Keratinocyte (primary cell): ENCODE measurements around the gene SELENOO. TPM values are rescaled to one million over a fixed set of nuclear protein-coding genes. Genes with fewer than 3 reads are reported as not detected.

ENCODE experiments used
- DNase-seq: peaks from one replicate; pipeline ENCODE4 v3.0.0-alpha.2; 2011; ENCODE audit warnings: low read depth, missing footprints, low spot score
- FAIRE-seq: peaks from 2 replicates; lab custom pipeline; 2011; peaks lifted over from hg19 to GRCh38; lab: Jason Lieb, UNC
- H2AFZ ChIP-seq: 2 replicates; pipeline ENCODE4 v1.6.0; 2012; ENCODE audit warnings: low read length, control low read depth, inconsistent platforms; ENCODE audit not compliant: control insufficient read depth
- H3K27ac ChIP-seq: 2 replicates; pipeline ENCODE4 v1.5.1; 2011; ENCODE audit warnings: low read length; ENCODE audit not compliant: control insufficient read depth, insufficient read depth
- H3K27me3 ChIP-seq: 3 replicates; pipeline ENCODE4 v1.6.0; 2011; ENCODE audit warnings: low read length; ENCODE audit not compliant: control insufficient read depth, insufficient read depth; ENCODE audit errors: extremely low read depth
- H3K36me3 ChIP-seq, 2 experiments: 2 replicates in 1 of 2; 3 replicates in 1 of 2; pipeline ENCODE4 v1.5.1; 2011; ENCODE audit warnings: low read length in 2 of 2, mild to moderate bottlenecking in 1 of 2; ENCODE audit not compliant: control insufficient read depth in 2 of 2, insufficient read depth in 2 of 2; ENCODE audit errors: extremely low read depth in 1 of 2
- H3K4me1 ChIP-seq: 3 replicates; pipeline ENCODE4 v1.5.1; 2011; ENCODE audit warnings: low read length; ENCODE audit not compliant: control insufficient read depth, insufficient read depth; ENCODE audit errors: extremely low read depth
- H3K4me2 ChIP-seq: 3 replicates; pipeline ENCODE4 v1.6.0; 2011; ENCODE audit warnings: low read depth, low read length; ENCODE audit not compliant: control insufficient read depth, insufficient read depth; ENCODE audit errors: extremely low read depth
- H3K4me3 ChIP-seq, 3 experiments: fragments of 200-600 bp in 1 of 3; sonication (generic) in 1 of 3; 2 replicates in 2 of 3; 3 replicates in 1 of 3; pipeline ENCODE4 v1.5.1; 2011 to 2016; ENCODE audit warnings: low read length in 3 of 3, mild to moderate bottlenecking in 3 of 3, control low read depth in 2 of 3, inconsistent platforms in 1 of 3, low read depth in 1 of 3, mixed read lengths in 1 of 3, mixed run types in 1 of 3, moderate library complexity in 1 of 3; ENCODE audit not compliant: control insufficient read depth in 2 of 3, insufficient read depth in 2 of 3; ENCODE audit errors: extremely low read depth in 1 of 3
- H3K79me2 ChIP-seq: 2 replicates; pipeline ENCODE4 v1.6.0; 2012; ENCODE audit warnings: low read length; ENCODE audit not compliant: control insufficient read depth, insufficient read depth
- H3K9ac ChIP-seq: 3 replicates; pipeline ENCODE4 v1.6.0; 2011; ENCODE audit warnings: low read length; ENCODE audit not compliant: control insufficient read depth, insufficient read depth; ENCODE audit errors: extremely low read depth
- H3K9me1 ChIP-seq: 3 replicates; pipeline ENCODE4 v1.6.0; 2011; ENCODE audit warnings: low read length; ENCODE audit not compliant: control insufficient read depth, insufficient read depth; ENCODE audit errors: extremely low read depth
- H3K9me3 ChIP-seq: 2 replicates; pipeline ENCODE4 v1.5.1; 2012; ENCODE audit warnings: low read depth, low read length; ENCODE audit not compliant: control insufficient read depth
- H4K20me1 ChIP-seq: 3 replicates; pipeline ENCODE4 v1.6.0; 2011; ENCODE audit warnings: low read length; ENCODE audit not compliant: control insufficient read depth, insufficient read depth; ENCODE audit errors: extremely low read depth
- CTCF ChIP-seq, 3 experiments: IDR thresholded peaks in 1 of 3; conservative IDR thresholded peaks in 1 of 3; optimal IDR thresholded peaks in 1 of 3; 2 replicates in 2 of 3; 3 replicates in 1 of 3; pipeline versions ENCODE3 to v1.5.1; 2011; ENCODE audit warnings: low read length in 3 of 3, mild to moderate bottlenecking in 3 of 3, moderate library complexity in 2 of 3, control low read depth in 1 of 3, inconsistent platforms in 1 of 3; ENCODE audit not compliant: insufficient read depth in 2 of 3; ENCODE audit errors: extremely low read depth in 1 of 3
- EZH2 ChIP-seq: IDR thresholded peaks from one replicate; pipeline ENCODE4 v1.6.1; 2012; ENCODE audit warnings: inconsistent platforms, mild to moderate bottlenecking, low read length, moderate library complexity
- dilution Hi-C: fragments of 300-500 bp; cut with MboI; formaldehyde crosslinking; loops from one replicate; pipeline ENCODE4 v1.7.0; 2020; ENCODE audit warnings: low sequenced_read_pairs; ENCODE audit not compliant: extremely low pct_ligation_motif_present
- polyA plus RNA-seq, 5 experiments: library from polyadenylated mRNA; depleted of rRNA in 3 of 5; stranded (reverse) in 3 of 5; stranded (forward) in 1 of 5; unstranded in 1 of 5; fragments of >200 nt; gene quantifications; 1 replicate in 1 of 5; 2 replicates in 3 of 5; 3 replicates in 1 of 5; pipeline versions ENCODE4 v1.2.1 to v1.2.3, GENCODE V29; 2011 to 2012; ENCODE audit warnings: missing spikeins in 2 of 5, low read depth in 1 of 5, low replicate concordance in 1 of 5

SELENOO gene
- polyA plus RNA-seq, 1 donor (not counting 4 experiments of a cell fraction or from before 2014, with no cell fraction given): 14.4 TPM

- Histone ChIP-seq H3K9me1 (no peaks in the 10 kb centered on the region), H3K36me3 (peaks cover 7 to 9% of the 10 kb centered on the region in 2 experiments), H3K9me3 (no peaks in the 10 kb centered on the region), H2AFZ (no peak overlapping the region), H3K4me3 (peak overlapping the region; percentile 72 to 75 (median 74)), H3K79me2 (peaks cover 14% of the 10 kb centered on the region), H3K4me2 (peak overlapping the region; percentile 83), H3K9ac (peak overlapping the region; percentile 81), H3K4me1 (peaks cover 12% of the 10 kb centered on the region), H4K20me1 (no peaks in the 10 kb centered on the region), H3K27me3 (no peaks in the 10 kb centered on the region), H3K27ac (no peak overlapping the region)
- FAIRE-seq (no peak), DNase-seq (no peak)
- dilution Hi-C loops: no loop called here
- TF ChIP-seq CTCF (optimal IDR thresholded peaks at IDR 0.05 in 1 of 3, IDR thresholded peaks at IDR 0.05 in 1 of 3, conservative IDR thresholded peaks at IDR 0.05 in 1 of 3; ENCODE audit: extremely low read depth in 1 of 3, insufficient read depth in 2 of 3, low read length in 3 of 3) (no peak), EZH2 (no peak)
Measured at GRCh38 chr22:50250249-50250554, 49.4 kb downstream of the SELENOO start.

- peaks cover 10% of the 10 kb centered on the region for H3K79me2 ChIP-seq
- dilution Hi-C loops: no loop called here
- peak within 1 kb of the TSS; percentile 72 to 75 (median 74) for H3K4me3 ChIP-seq
- H3K9me1 ChIP-seq: no peaks in the 10 kb centered on the region
- peak within 1 kb of the TSS; percentile 83 for H3K4me2 ChIP-seq
- H3K27me3 ChIP-seq: no peaks in the 10 kb centered on the region
- no peak for FAIRE-seq
- TF ChIP-seq EZH2 (no peak), CTCF (optimal IDR thresholded peaks at IDR 0.05 in 1 of 3, IDR thresholded peaks at IDR 0.05 in 1 of 3, conservative IDR thresholded peaks at IDR 0.05 in 1 of 3; ENCODE audit: extremely low read depth in 1 of 3, insufficient read depth in 2 of 3, low read length in 3 of 3) (no peak)
- H3K27ac ChIP-seq: peak within 1 kb of the TSS; percentile 52
- H4K20me1 ChIP-seq: no peaks in the 10 kb centered on the region
- peak within 1 kb of the TSS; percentile 81 for H3K9ac ChIP-seq
- H3K36me3 ChIP-seq: peaks cover 7 to 9% of the 10 kb centered on the region in 2 experiments
- no peaks in the 10 kb centered on the region for H3K9me3 ChIP-seq
- no peak for DNase-seq
- peaks cover 9% of the 10 kb centered on the region for H3K4me1 ChIP-seq
- H2AFZ ChIP-seq: peak within 1 kb of the TSS; percentile 73
Measured at GRCh38 chr22:50250555-50251476, 50.0 kb downstream of the SELENOO start, which contains the start of gene HDAC10. TSS of gene HDAC10 (minus strand) at chr22:50251265. CDS start at chr22:50251032, 233 bp downstream.
